HPDE6-E6E7 (cell line): ENCODE results near the gene POLA2.

Experiments
- DNase-seq: peaks from one replicate; pipeline ENCODE4 v3.0.0; 2011; ENCODE audit warnings: missing footprints; ENCODE audit errors: extremely low spot score

Gene POLA2

DNA sequence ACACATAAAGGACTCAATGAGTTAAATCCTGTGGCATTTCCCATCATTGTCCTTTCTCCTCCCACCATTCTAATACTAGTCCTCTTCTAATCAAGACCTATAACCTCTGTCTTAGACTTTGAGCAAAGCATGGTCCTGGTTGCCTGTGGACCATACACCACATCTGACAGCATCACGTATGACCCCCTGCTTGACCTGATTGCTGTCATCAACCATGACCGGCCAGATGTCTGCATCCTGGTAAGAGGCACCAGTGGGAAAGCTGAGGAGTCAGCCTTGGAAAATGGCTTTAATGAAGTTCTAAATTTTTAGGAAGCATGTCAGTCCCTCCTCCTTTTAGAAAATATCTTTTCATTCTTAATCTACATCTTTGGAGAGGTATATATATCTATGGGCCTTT, 25.8 kb downstream of the POLA2 start:
- DNase-seq, result no peak

DNA sequence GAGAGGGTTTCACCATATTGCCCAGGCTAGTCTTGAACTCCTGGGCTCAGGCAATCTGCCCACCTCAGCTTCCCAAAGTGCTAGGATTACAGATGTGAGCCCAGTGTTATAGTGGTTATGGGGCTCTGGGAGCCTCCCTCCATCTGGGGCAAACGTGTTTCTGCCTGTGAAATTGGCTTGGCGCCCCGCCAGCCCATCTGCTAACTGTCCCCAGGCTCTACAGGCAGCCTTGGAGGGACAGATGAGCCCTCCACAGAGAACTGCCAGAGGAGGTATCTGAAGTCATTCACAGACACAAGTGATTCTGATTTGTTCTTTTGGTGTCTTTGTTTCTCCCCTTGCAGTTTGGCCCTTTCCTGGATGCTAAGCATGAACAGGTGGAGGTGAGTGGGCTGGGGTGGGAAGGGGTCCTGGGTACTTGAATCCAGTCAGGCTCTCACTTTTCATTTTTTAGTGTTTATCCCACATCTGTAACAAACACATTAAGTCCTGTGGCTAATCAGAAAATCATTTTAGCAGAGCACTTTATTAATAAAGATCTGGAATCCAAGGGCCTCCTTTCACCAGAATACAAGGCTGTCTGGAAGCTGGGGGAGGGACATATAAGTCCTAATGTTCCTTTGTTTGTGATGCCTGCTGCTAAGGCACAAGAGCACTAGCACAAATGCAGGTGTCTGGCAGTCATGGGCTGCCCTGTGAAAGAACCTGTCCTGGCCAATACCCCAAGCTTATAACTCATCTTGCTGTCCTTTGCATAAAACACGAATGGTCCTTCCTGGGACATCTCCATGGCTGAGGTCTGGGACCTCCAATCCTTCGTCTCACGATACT, 27.2 kb downstream of the POLA2 start:
- no peak for DNase-seq

GRCh38 chr11:65290448-65291165, 28.8 kb downstream of the POLA2 start:
- no peak for DNase-seq

GRCh38 chr11:65291613-65292012, 29.9 kb downstream of the POLA2 start:
- no peak for DNase-seq

- DNase-seq, result no peak
These were observed 31.1 kb downstream of the POLA2 start for GRCh38 chr11:65292890-65293289.

- DNase-seq, result no peak
These were observed 32.2 kb downstream of the POLA2 start for GRCh38 chr11:65293909-65294381.

DNA sequence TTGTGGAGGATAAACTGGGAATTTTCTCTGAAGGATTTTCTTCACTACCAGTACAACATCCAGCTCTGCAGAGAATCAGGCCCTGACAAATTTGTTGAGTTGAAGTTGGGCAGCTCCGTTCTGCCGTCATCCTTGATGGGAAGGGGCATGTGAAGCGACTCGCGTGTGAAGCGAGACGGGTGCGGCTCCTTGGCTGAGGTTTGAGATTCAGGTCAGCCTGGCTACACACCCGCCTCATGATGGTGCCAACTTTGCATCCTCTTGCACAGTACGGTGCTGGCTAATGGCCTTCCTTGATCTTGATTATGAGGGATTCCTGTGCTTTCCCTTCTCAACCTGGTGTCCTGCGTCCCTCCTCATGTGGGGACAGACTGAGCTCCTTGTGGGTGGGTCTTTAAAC, 33.2 kb downstream of the POLA2 start:
- no peak for DNase-seq

DNA sequence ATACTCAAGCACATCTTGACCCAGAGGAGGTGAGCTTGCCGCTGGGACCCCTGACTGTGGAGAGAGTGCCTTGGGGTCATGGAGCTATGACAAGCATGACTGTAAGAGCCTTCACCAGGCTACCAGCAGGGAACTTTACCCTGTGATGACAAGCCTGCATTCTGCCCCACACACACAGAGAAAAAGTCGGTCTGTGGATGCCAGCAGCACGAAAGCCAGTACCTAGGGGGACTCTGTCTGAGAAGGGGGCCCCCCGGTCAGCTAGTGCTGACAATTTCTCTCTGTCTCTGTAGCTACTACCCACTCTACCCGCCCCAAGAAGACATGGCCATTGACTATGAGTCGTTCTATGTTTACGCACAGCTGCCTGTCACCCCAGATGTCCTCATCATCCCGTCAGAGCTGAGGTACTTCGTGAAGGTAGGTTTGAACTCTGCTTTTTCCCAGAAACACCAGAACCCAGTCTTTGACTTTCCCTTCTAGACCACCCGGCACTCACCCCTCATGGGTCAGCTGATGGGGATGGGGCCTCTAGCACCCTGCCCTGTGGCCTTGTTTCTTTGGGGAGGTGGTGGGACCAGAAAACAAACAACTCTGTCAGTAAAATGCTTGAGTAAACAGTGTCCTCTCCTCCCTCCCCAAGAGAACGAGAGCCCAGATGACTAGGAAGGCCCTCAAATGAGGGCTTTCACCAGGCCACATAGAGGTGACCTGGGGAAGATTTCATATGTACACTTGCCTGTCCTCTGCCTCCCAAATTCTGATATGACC, 34.0 kb downstream of the POLA2 start:
- DNase-seq, result no peak

GRCh38 chr11:65297026-65297672, 35.4 kb downstream of the POLA2 start:
- no peak for DNase-seq

- no peak for DNase-seq
These were observed 36.4 kb downstream of the POLA2 start for GRCh38 chr11:65298131-65298535.

DNA sequence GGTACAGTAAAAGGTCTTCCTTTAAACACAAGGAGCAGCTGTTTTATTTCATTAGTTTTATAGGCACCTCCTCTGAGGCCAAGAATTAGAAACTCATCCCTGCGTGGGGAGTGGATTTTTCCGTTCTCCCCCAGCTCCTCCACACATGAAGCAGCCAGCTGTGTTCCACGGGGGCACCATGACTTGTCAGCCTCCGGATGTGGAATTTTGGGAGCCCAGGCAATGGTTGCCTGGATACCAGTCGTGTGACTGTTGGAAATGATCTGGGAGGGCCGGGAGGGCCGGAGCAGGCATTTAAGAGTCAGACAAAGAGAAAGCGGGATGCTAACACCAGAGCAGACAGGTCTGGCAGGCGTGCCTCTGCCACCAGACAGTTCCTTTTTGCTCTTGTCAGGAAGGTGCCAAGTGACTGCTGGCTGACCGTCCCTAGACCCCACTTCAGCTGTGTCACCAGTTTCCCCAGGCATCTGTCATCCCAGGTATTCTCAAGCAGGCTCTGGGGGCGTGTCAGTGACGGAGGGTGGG, 37.0 kb downstream of the POLA2 start:
- DNase-seq, result no peak

DNA sequence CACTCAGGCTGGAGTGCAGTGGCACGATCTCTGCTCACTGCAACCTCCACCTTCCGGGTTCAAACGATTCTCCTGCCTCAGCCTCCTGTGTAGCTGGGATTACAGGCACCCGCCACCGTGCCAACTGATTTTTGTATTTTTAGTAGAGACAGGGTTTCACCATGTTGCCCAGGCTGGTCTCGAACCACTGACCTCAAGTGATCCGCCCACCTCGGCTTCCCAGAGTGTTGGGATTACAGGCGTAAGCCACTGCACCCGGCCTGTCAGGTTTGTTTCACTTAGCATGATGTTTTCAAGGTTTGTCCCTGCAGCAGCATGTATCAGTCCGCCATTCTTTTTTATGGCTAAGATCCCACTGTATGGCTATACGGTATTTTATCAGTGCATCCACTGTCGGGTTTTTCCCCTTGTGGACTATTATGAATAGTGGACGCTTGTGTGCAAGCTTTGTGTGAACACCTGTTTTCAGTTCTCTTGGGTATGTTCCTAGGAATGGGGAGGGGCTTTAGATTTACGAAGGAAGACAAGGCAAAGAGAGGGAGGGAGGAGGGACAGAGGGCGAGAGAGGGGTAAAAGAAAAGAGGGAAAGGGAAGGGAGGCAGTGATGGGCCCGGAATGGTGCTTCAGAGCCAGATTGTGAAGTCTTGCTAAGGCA, 39.0 kb downstream of the POLA2 start:
- no peak for DNase-seq

DNA sequence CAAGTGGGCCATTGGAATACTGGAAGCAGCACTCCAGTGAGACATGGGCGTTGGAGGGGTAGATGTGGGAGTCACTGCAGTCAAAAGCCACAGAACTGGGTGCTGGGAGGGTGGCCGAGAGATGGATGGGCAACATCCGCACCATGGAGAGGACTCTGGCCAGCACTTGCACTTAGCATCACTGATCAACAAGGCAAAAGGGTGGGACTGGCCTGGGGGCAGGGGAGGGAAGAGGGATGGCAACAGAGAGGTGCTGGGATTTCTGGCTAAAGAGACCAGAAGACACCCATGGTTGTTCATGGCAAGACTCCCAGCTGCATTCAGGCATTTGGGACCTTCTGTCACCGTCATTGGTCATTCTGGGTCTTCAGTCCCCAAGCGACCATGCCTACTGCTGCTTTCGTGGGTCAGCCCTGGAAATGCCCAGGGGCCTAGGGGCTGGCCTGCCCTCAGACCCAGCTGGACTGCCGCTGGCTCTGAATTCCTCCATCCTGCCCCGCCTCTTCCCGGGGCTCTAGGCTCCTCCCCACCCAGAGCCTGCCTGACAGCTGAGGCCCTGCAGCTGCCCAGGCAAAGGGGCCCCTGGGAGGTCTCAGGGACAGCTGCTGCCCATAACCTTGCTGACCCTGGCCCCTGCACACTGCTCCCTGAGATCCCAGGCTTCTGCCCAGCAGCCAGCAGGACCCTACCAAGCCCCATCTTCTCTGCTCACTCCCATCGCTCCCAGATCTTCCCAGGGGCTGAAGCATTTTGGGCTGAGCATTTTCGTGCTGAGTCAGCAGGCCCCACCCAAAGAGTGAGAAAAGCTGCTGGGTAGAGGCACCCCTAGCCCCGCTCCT, 39.9 kb downstream of the POLA2 start:
- DNase-seq, result no peak

DNA sequence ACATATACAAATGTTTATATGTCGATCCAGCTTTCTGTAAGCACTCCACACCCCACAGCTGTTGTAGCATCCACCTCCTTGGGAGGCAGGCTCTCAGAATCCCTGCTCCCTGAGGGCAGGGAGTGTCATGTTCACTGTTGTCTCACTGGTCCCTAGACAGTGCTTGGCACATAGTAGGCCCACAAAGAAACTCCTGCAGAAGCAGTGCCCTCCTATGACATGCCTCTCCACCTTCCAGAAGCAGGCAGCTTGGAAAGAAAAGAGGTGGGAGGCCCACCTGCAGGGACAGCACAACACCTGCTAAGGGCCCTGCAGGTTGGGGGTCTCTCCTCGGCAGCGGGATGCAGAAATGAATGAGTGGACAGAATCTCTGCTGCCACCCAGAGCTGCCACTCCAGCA, 41.8 kb downstream of the POLA2 start:
- DNase-seq, result no peak

- no peak for DNase-seq
These were observed 42.3 kb downstream of the POLA2 start for GRCh38 chr11:65304110-65304509.

GRCh38 chr11:65304613-65305012, 42.9 kb downstream of the POLA2 start:
- no peak for DNase-seq

GRCh38 chr11:65305501-65306268, 43.9 kb downstream of the POLA2 start:
- no peak for DNase-seq

DNA sequence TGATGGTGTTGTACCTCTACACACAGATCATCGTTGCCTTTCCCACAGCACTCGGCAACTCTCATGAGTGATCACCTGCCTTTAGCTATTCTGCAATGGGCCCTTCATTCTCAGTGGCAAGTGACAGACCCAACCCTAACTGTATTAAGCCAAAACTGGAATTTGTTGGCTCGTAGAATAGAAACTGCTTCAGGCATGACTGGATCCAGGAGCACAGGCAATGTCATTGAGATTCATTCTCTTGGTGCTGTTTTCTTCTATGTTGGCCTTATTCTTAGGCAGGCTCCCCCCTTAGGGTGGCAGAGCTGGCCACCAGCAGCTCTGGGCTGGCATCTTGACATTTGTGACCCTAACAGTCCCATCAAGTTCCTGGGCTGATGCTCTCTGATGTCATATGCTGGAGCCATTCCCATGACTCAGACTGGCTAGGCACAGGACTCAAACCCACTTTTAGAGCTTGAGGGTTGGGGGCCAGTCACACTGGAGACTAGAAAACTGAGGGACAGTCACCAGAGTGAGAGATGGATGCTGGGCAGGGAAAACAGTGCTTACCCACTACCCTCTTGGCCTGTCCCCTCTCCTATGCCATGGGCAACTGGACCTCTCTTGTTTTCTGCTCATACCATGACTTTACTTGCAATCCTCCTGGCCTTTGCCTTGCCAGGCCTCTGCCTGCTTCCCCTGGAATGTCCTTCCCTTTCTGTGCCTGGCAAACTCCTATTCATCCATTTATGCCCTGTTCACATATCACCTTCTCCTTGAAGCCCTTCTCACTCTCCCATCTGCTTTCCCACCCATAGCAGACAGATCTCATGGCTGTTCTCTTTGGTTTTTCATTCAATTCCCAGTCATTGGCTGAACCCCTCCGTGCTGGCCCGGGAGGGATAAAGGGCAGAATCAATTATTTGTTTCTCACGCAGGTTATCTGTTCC, 45.8 kb downstream of the POLA2 start:
- no peak for DNase-seq
